HEK293 (cell line): ENCODE results near the gene TNFAIP3.

ENCODE experiments used
- CTCF ChIP-seq: fragments of 450-650 bp; formaldehyde crosslinking; IDR thresholded peaks from 2 replicates; pipeline ENCODE4 v1.5.1; 2016; ENCODE audit warnings: missing biosample characterization, missing genetic modification characterization
- HOXA7 ChIP-seq: sonication (generic); formaldehyde crosslinking; IDR thresholded peaks from 2 replicates; pipeline ENCODE4 v1.8.1; 2022; ENCODE audit warnings: missing genetic modification reagents, borderline replicate concordance
- ZBTB10 ChIP-seq: fragments of 450-650 bp; formaldehyde crosslinking; IDR thresholded peaks from 2 replicates; pipeline ENCODE4 v1.5.1; 2016; ENCODE audit warnings: missing biosample characterization, missing genetic modification characterization
- ZNF274 ChIP-seq, 2 experiments: fragments of 200-500 bp in 1 of 2; fragments of 450-650 bp in 1 of 2; sonication (Bioruptor generic) in 1 of 2; formaldehyde crosslinking in 1 of 2; IDR thresholded peaks; 2 replicates each; pipeline versions ENCODE4 v1.5.1 to v1.6.1; 2014 to 2016; ENCODE audit warnings: borderline replicate concordance in 1 of 2, inconsistent platforms in 1 of 2, low read length in 1 of 2, missing biosample characterization in 1 of 2, missing genetic modification characterization in 1 of 2
- ZNF416 ChIP-seq: fragments of 450-650 bp; formaldehyde crosslinking; IDR thresholded peaks from 2 replicates; pipeline ENCODE4 v1.5.1; 2016; ENCODE audit warnings: missing biosample characterization, missing genetic modification characterization
- ZNF629 ChIP-seq: fragments of 450-650 bp; formaldehyde crosslinking; IDR thresholded peaks from 2 replicates; pipeline ENCODE4 v1.5.1; 2017; ENCODE audit warnings: missing biosample characterization, missing genetic modification characterization

- TF ChIP-seq ZNF629 (tag by site-specific recombination) (no peak), ZBTB10 (tag by site-specific recombination) (no peak), HOXA7 (CRISPR knock-in tag) (no peak), ZNF274 (IDR thresholded peaks at IDR 0.05; ENCODE audit: low read length) (no peak), ZNF274 (tag by site-specific recombination; IDR thresholded peaks at IDR 0.05; ENCODE audit: borderline replicate concordance) (no peak), ZNF416 (tag by site-specific recombination) (no peak), CTCF (no peak)
These were observed 53.0 kb downstream of the TNFAIP3 start for GRCh38 chr6:137919837-137920730.
